GM12878 (cell line): ENCODE data around the gene PDZD2. TPM values are rescaled to one million over a fixed set of nuclear protein-coding genes. Genes with fewer than 3 reads are reported as not detected.

Source experiments
- ATAC-seq: fragments of 200-7000 bp; cut with Tn5 transposase; 3 replicates; pipeline ENCODE4 v1.9.1; 2020; ENCODE audit warnings: mild to moderate bottlenecking, moderate library complexity
- BruUV-seq: library from RNA; stranded (reverse); fragments of 400-500 nt; replicated peaks from 2 replicates; lab custom pipeline; 2021; lab: Mats Ljungman, UMichigan
- CTCF ChIA-PET: fragments of 300-600 bp; sonication (Branson Sonifier 250); formaldehyde crosslinking; extraction: SDS; loops from one replicate; lab custom pipeline; 2021; ENCODE audit warnings: inconsistent platforms; lab: Yijun Ruan, JAX
- POLR2A ChIA-PET: fragments of 350-600 bp; formaldehyde crosslinking; extraction: SDS; loops from one replicate; lab custom pipeline; 2021; ENCODE audit warnings: inconsistent platforms; lab: Charles Lee
- RAD21 ChIA-PET: fragments of 300-600 bp; sonication (Branson Sonifier 250); formaldehyde crosslinking; loops from one replicate; lab custom pipeline; 2023; ENCODE audit warnings: antibody characterized with exemption; ENCODE audit not compliant: unreplicated experiment; lab: Charles Lee
- SMC1A ChIA-PET: fragments of 300-600 bp; sonication (Branson Sonifier 250); formaldehyde crosslinking; loops from one replicate; lab custom pipeline; 2023; ENCODE audit not compliant: unreplicated experiment, uncharacterized antibody; lab: Charles Lee
- DNase-seq: peaks from one replicate; pipeline ENCODE4 v3.0.0-alpha.2; 2011; ENCODE audit warnings: low read depth, low spot score
- FAIRE-seq: peaks from 3 replicates; lab custom pipeline; 2011; peaks lifted over from hg19 to GRCh38; lab: Jason Lieb, UNC
- H2AFZ ChIP-seq: 2 replicates; pipeline ENCODE4 v1.6.0; 2011; ENCODE audit warnings: low read depth, low read length, control low read depth; ENCODE audit not compliant: control insufficient read depth
- H3K27ac ChIP-seq: 2 replicates; pipeline ENCODE4 v1.5.1; 2011; ENCODE audit warnings: control low read depth; ENCODE audit not compliant: control insufficient read depth, insufficient read depth
- H3K27me3 ChIP-seq, 2 experiments: replicated peaks in 1 of 2; 2 replicates each; pipeline versions ENCODE4 v1.6.0 to v1.6.1; 2011; ENCODE audit warnings: low read length in 1 of 2; ENCODE audit not compliant: control insufficient read depth in 2 of 2, insufficient read depth in 2 of 2
- H3K36me3 ChIP-seq, 2 experiments: 2 replicates each; pipeline ENCODE4 v1.5.1; 2011; ENCODE audit warnings: low read length in 1 of 2; ENCODE audit not compliant: control insufficient read depth in 2 of 2, insufficient read depth in 2 of 2
- H3K4me1 ChIP-seq: 2 replicates; pipeline ENCODE4 v1.6.1; 2011; ENCODE audit warnings: mild to moderate bottlenecking, low read length, moderate library complexity, mixed read lengths; ENCODE audit not compliant: control insufficient read depth, insufficient read depth
- H3K4me2 ChIP-seq: 2 replicates; pipeline ENCODE4 v1.6.0; 2011; ENCODE audit warnings: control low read depth; ENCODE audit not compliant: control insufficient read depth, insufficient read depth
- H3K4me3 ChIP-seq: fragments of 200-600 bp; sonication (generic); 2 replicates; pipeline ENCODE4 v1.5.1; 2016
- H3K79me2 ChIP-seq: 2 replicates; pipeline ENCODE4 v1.6.0; 2011; ENCODE audit warnings: low read length; ENCODE audit not compliant: control insufficient read depth, insufficient read depth
- H3K9ac ChIP-seq: 2 replicates; pipeline ENCODE4 v1.8.0; 2011; ENCODE audit warnings: low read length, control low read depth, mixed read lengths; ENCODE audit not compliant: control insufficient read depth, insufficient read depth
- H3K9me3 ChIP-seq: replicated peaks from 3 replicates; pipeline ENCODE4 v1.5.1; 2011; ENCODE audit warnings: mild to moderate bottlenecking, low read length; ENCODE audit not compliant: control insufficient read depth, insufficient read depth
- H4K20me1 ChIP-seq: 2 replicates; pipeline ENCODE4 v1.6.0; 2011; ENCODE audit not compliant: control insufficient read depth, insufficient read depth
- BCLAF1 ChIP-seq: fragments of 450-650 bp; IDR thresholded peaks from 2 replicates; pipeline ENCODE4 v1.6.1; 2017; ENCODE audit warnings: antibody characterized with exemption, mild to moderate bottlenecking, moderate library complexity
- CEBPZ ChIP-seq: fragments of 150-350 bp; IDR thresholded peaks from 2 replicates; pipeline ENCODE4 v1.6.1; 2016; ENCODE audit warnings: low read depth, low read length
- IRF3 ChIP-seq: fragments of 450-650 bp; IDR thresholded peaks from 2 replicates; pipeline ENCODE4 v1.6.1; 2014; ENCODE audit warnings: mild to moderate bottlenecking
- KLF5 ChIP-seq: fragments of 450-650 bp; IDR thresholded peaks from 2 replicates; pipeline ENCODE4 v1.6.1; 2014; ENCODE audit warnings: mild to moderate bottlenecking; ENCODE audit not compliant: partially characterized antibody
- MTA3 ChIP-seq: IDR thresholded peaks from 2 replicates; pipeline ENCODE4 v1.6.1; 2012; ENCODE audit warnings: low read length, inconsistent platforms, borderline replicate concordance
- NFXL1 ChIP-seq: fragments of 450-650 bp; IDR thresholded peaks from 2 replicates; pipeline ENCODE4 v1.6.1; 2017; ENCODE audit warnings: antibody characterized with exemption, mild to moderate bottlenecking, borderline replicate concordance
- NFYA ChIP-seq: IDR thresholded peaks from 2 replicates; pipeline ENCODE4 v1.6.1; 2011; ENCODE audit warnings: low read depth, mild to moderate bottlenecking, low read length, improper control_type of control experiment, borderline replicate concordance
- RB1 ChIP-seq: fragments of 450-650 bp; formaldehyde crosslinking; IDR thresholded peaks from 2 replicates; pipeline ENCODE4 v1.6.1; 2017; ENCODE audit warnings: mild to moderate bottlenecking, borderline replicate concordance
- RCOR1 ChIP-seq: conservative IDR thresholded peaks from 2 replicates; pipeline ENCODE4 v1.6.1; 2012; ENCODE audit warnings: low read depth, low read length, improper control_type of control experiment
- SKIL ChIP-seq: fragments of 450-650 bp; IDR thresholded peaks from 2 replicates; pipeline ENCODE4 v1.6.1; 2017; ENCODE audit warnings: mild to moderate bottlenecking, low read depth, inconsistent platforms; ENCODE audit not compliant: poor library complexity, severe bottlenecking
- SMAD1 ChIP-seq: fragments of 450-650 bp; IDR thresholded peaks from 2 replicates; pipeline ENCODE4 v1.6.1; 2018; ENCODE audit warnings: mild to moderate bottlenecking, low read depth; ENCODE audit not compliant: partially characterized antibody
- SP1 ChIP-seq: IDR thresholded peaks from one replicate; pipeline ENCODE4 v1.6.1; 2011; ENCODE audit warnings: low read depth, low read length
- WGBS: methylation state at CpG from one replicate; pipeline ENCODE4 v1.1.6; 2016; ENCODE audit warnings: low lambda C conversion rate; ENCODE audit not compliant: insufficient replicate concordance, insufficient coverage; ENCODE audit errors: missing lambda C conversion rate; 5-methylcytosine and 5-hydroxymethylcytosine counted together
- in situ Hi-C: fragments of 300-500 bp; cut with MboI; formaldehyde crosslinking; loops from 9 replicates; pipeline ENCODE4 v1.14.3; 2018; ENCODE audit warnings: mixed read lengths
- intact Hi-C: fragments of 100-400 bp; cut with micrococcal nuclease; formaldehyde crosslinking; loops from one replicate; pipeline ENCODE4 v1.14.2; 2022; ENCODE audit not compliant: unreplicated experiment
- polyA plus RNA-seq, 11 experiments: library from polyadenylated mRNA; depleted of rRNA in 4 of 11; unstranded in 6 of 11; stranded (reverse) in 5 of 11; fragments of >200 nt; fragmentation: Nextera tagmentation in 4 of 11; fragmentation: Illumina TruSeq in 1 of 11; extraction: Ambion mirVana in 4 of 11; extraction: Trizol in 1 of 11; gene quantifications; 1 replicate in 1 of 11; 2 replicates in 10 of 11; pipeline versions ENCODE4 v1.2.1 to v1.2.3, GENCODE V29; 2011 to 2016; ENCODE audit warnings: inconsistent platforms in 2 of 11, missing spikeins in 2 of 11, low read depth in 1 of 11
- total RNA-seq, 4 experiments: library from RNA; depleted of rRNA in 3 of 4; stranded (reverse); fragments of >200 nt in 3 of 4; fragmentation: Illumina TruSeq in 1 of 4; extraction: Trizol in 1 of 4; gene quantifications; 2 replicates each; pipeline versions ENCODE4 v1.2.1 to v1.2.3, GENCODE V29; 2013 to 2021

The PDZD2 gene
- total and polyA plus RNA-seq, 10 of the 15 experiments (the other 5 are each of a cell fraction or from before 2014, with no cell fraction given) = 0.01 to 0.58 (median 0.29) TPM; not detected in 3

- TF ChIP-seq SKIL (no peak), SP1 (no peak), IRF3 (no peak)
Measured at GRCh38 chr5:31748458-31749172, 109.7 kb downstream of the PDZD2 start (continued).

GRCh38 chr5:31750215-31750614, 111.3 kb downstream of the PDZD2 start:
- FAIRE-seq (no peak), DNase-seq (no peak), ATAC-seq (no peak)
- no peak overlapping the region for H3K4me2 ChIP-seq
- H3K79me2 ChIP-seq = no peaks in the 10 kb centered on the region
- in situ Hi-C loops = no loop called here
- no peaks in the 10 kb centered on the region for H3K36me3 ChIP-seq
- POLR2A ChIA-PET = no interaction called here
- SMC1A ChIA-PET = no interaction called here
- WGBS = 55% methylated on average over 12 of the region's 12 CpGs
- no peaks in the 10 kb centered on the region for H4K20me1 ChIP-seq
- H3K27me3 ChIP-seq = no peaks in the 10 kb centered on the region; a peak in 2 of 4 replicates
- CTCF ChIA-PET = no interaction called here
- H3K9ac ChIP-seq = no peak overlapping the region
- H3K27ac ChIP-seq = no peak overlapping the region
- H3K4me1 ChIP-seq = no peaks in the 10 kb centered on the region
- no peaks in the 10 kb centered on the region for H3K9me3 ChIP-seq
- H2AFZ ChIP-seq = no peak overlapping the region
- no TSS peak for BruUV-seq
- RAD21 ChIA-PET = no interaction called here
- intact Hi-C loops = no loop called here
- no peak overlapping the region for H3K4me3 ChIP-seq
- TF ChIP-seq KLF5 (no peak), RCOR1 (no peak), NFXL1 (no peak), RB1 (no peak), NFYA (no peak), MTA3 (no peak), CEBPZ (no peak), SMAD1 (no peak), BCLAF1 (no peak)
